ENCODE data around the gene CTSL.
"Not testable (repeated sequence)": the region's sequence is repeated elsewhere in the genome, so short reads cannot be mapped to it uniquely, and the experiment has no call there.

Gene CTSL

GRCh38 chr9:87718231-87718630 lies 7.7 kb upstream of the CTSL start:
- in situ Hi-C loops (cut with MboI; ENCODE audit: low sequenced_read_pairs): no loop called here

GRCh38 chr9:87718852-87719612 lies 6.9 kb upstream of the CTSL start:
- in situ Hi-C loops (cut with MboI; ENCODE audit: low sequenced_read_pairs): no loop called here

GRCh38 chr9:87720173-87720572 lies 5.7 kb upstream of the CTSL start:
- in situ Hi-C loops (cut with MboI; ENCODE audit: low sequenced_read_pairs): no loop called here

GRCh38 chr9:87722393-87723088 lies 3.4 kb upstream of the CTSL start:
- in situ Hi-C loops (cut with MboI; ENCODE audit: low sequenced_read_pairs): no loop called here

- in situ Hi-C loops (cut with MboI; ENCODE audit: low sequenced_read_pairs): no loop called here
These were observed 491 bp upstream of the CTSL start for GRCh38 chr9:87725356-87725899.

- in situ Hi-C loops (cut with MboI; ENCODE audit: low sequenced_read_pairs): no loop called here
These were observed 3.3 kb downstream of the CTSL start for GRCh38 chr9:87729246-87729645.

- in situ Hi-C loops (cut with MboI; ENCODE audit: low sequenced_read_pairs): no loop called here
These were observed 5.4 kb downstream of the CTSL start for GRCh38 chr9:87731321-87731720.

GRCh38 chr9:87732344-87732743 lies 6.4 kb downstream of the CTSL start:
- in situ Hi-C loops (cut with MboI; ENCODE audit: low sequenced_read_pairs): no loop called here

GRCh38 chr9:87732756-87733155 lies 6.8 kb downstream of the CTSL start:
- in situ Hi-C loops (cut with MboI; ENCODE audit: low sequenced_read_pairs): no loop called here

GRCh38 chr9:87733273-87734052 lies 7.5 kb downstream of the CTSL start:
- in situ Hi-C loops (cut with MboI; ENCODE audit: low sequenced_read_pairs): no loop called here

GRCh38 chr9:87734106-87734505 lies 8.2 kb downstream of the CTSL start:
- in situ Hi-C loops (cut with MboI; ENCODE audit: low sequenced_read_pairs): no loop called here

GRCh38 chr9:87739546-87739945 lies 13.6 kb downstream of the CTSL start:
- in situ Hi-C loops (cut with MboI; ENCODE audit: low sequenced_read_pairs): no loop called here

GRCh38 chr9:87740209-87740608 lies 14.3 kb downstream of the CTSL start:
- in situ Hi-C loops (cut with MboI; ENCODE audit: low sequenced_read_pairs): no loop called here

GRCh38 chr9:87741326-87741725 lies 15.4 kb downstream of the CTSL start:
- in situ Hi-C loops (cut with MboI; ENCODE audit: low sequenced_read_pairs): no loop called here

GRCh38 chr9:87741891-87742290 lies 16.0 kb downstream of the CTSL start:
- in situ Hi-C loops (cut with MboI; ENCODE audit: low sequenced_read_pairs): no loop called here

GRCh38 chr9:87742813-87743428 lies 17.0 kb downstream of the CTSL start:
- in situ Hi-C loops (cut with MboI; ENCODE audit: low sequenced_read_pairs): no loop called here

GRCh38 chr9:87744247-87744646 lies 18.3 kb downstream of the CTSL start:
- in situ Hi-C loops (cut with MboI; ENCODE audit: low sequenced_read_pairs): not testable (repeated sequence)

GRCh38 chr9:87746186-87746585 lies 20.3 kb downstream of the CTSL start:
- in situ Hi-C loops (cut with MboI; ENCODE audit: low sequenced_read_pairs): no loop called here

GRCh38 chr9:87748881-87749280 lies 23.0 kb downstream of the CTSL start:
- in situ Hi-C loops (cut with MboI; ENCODE audit: low sequenced_read_pairs): no loop called here

- in situ Hi-C loops (cut with MboI; ENCODE audit: low sequenced_read_pairs): no loop called here
These were observed 23.6 kb downstream of the CTSL start for GRCh38 chr9:87749335-87750035.

All from HL-60/S4 treated with retinoic acid at 250 ng/mL for 4 days and 3 days (cell line).